C4-2B (cell line): ENCODE data around the gene LEF1.

Source experiments
- ZFX ChIP-seq: fragments of 450-650 bp; IDR thresholded peaks from 2 replicates; pipeline ENCODE4 v1.6.1; 2017
- TF ChIP-seq, protein P1 (sequence below): fragments of 450-650 bp; conservative IDR thresholded peaks from 2 replicates; pipeline ENCODE4 v1.5.1; 2017; ENCODE audit warnings: mild to moderate bottlenecking

- TF ChIP-seq, protein P1, sequence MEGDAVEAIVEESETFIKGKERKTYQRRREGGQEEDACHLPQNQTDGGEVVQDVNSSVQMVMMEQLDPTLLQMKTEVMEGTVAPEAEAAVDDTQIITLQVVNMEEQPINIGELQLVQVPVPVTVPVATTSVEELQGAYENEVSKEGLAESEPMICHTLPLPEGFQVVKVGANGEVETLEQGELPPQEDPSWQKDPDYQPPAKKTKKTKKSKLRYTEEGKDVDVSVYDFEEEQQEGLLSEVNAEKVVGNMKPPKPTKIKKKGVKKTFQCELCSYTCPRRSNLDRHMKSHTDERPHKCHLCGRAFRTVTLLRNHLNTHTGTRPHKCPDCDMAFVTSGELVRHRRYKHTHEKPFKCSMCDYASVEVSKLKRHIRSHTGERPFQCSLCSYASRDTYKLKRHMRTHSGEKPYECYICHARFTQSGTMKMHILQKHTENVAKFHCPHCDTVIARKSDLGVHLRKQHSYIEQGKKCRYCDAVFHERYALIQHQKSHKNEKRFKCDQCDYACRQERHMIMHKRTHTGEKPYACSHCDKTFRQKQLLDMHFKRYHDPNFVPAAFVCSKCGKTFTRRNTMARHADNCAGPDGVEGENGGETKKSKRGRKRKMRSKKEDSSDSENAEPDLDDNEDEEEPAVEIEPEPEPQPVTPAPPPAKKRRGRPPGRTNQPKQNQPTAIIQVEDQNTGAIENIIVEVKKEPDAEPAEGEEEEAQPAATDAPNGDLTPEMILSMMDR, result no peak
- TF ChIP-seq ZFX, result no peak
Observed at GRCh38 chr4:108149588-108150380, 18.9 kb downstream of the LEF1 start.
